ENCODE results near the gene MRPL52. TPM values are rescaled to one million over a fixed set of nuclear protein-coding genes. Genes with fewer than 3 reads are reported as not detected.

MRPL52 gene
- total RNA-seq, 1 donor from 2014 or later, result 67.9 TPM

DNA sequence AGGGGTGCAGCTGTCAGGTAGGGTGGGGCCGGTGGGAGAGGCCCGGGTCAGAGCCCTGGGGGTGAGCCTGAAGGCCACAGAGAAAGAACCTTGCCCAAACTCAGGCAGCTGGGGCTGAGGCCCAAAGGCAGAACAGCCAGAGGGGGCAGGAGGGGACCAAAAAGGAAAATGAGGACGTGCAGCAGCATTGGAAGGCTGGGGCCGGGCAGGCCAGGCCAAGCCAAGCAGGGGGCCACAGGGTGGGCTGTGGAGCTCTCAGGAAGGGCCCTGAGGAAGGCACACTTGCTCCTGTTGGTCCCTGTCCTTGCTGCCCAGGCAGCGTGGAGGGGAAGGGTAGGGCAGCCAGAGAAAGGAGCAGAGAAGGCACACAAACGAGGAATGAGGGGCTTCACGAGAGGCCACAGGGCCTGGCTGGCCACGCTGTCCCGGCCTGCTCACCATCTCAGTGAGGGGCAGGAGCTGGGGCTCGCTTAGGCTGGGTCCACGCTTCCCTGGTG, 17.2 kb downstream of the MRPL52 start:
- no peak overlapping the region for H3K4me3 Mint-ChIP-seq (ENCODE audit: unreplicated experiment)
- no peak for DNase-seq
- no peak overlapping the region for H3K27ac Mint-ChIP-seq (ENCODE audit: unreplicated experiment)
- H3K9me3 Mint-ChIP-seq (ENCODE audit: unreplicated experiment), result peaks cover 2% of the 10 kb centered on the region
- H3K4me1 Mint-ChIP-seq (ENCODE audit: low read depth, unreplicated experiment), result peaks cover 3% of the 10 kb centered on the region
- H3K36me3 Mint-ChIP-seq (ENCODE audit: unreplicated experiment), result no peaks in the 10 kb centered on the region
- TF ChIP-seq, protein P1, sequence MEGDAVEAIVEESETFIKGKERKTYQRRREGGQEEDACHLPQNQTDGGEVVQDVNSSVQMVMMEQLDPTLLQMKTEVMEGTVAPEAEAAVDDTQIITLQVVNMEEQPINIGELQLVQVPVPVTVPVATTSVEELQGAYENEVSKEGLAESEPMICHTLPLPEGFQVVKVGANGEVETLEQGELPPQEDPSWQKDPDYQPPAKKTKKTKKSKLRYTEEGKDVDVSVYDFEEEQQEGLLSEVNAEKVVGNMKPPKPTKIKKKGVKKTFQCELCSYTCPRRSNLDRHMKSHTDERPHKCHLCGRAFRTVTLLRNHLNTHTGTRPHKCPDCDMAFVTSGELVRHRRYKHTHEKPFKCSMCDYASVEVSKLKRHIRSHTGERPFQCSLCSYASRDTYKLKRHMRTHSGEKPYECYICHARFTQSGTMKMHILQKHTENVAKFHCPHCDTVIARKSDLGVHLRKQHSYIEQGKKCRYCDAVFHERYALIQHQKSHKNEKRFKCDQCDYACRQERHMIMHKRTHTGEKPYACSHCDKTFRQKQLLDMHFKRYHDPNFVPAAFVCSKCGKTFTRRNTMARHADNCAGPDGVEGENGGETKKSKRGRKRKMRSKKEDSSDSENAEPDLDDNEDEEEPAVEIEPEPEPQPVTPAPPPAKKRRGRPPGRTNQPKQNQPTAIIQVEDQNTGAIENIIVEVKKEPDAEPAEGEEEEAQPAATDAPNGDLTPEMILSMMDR (IDR thresholded peaks at IDR 0.05; ENCODE audit: partially characterized antibody, unreplicated experiment), result no peak
- peaks cover 5% of the 10 kb centered on the region for H3K27me3 Mint-ChIP-seq (ENCODE audit: unreplicated experiment)

DNA sequence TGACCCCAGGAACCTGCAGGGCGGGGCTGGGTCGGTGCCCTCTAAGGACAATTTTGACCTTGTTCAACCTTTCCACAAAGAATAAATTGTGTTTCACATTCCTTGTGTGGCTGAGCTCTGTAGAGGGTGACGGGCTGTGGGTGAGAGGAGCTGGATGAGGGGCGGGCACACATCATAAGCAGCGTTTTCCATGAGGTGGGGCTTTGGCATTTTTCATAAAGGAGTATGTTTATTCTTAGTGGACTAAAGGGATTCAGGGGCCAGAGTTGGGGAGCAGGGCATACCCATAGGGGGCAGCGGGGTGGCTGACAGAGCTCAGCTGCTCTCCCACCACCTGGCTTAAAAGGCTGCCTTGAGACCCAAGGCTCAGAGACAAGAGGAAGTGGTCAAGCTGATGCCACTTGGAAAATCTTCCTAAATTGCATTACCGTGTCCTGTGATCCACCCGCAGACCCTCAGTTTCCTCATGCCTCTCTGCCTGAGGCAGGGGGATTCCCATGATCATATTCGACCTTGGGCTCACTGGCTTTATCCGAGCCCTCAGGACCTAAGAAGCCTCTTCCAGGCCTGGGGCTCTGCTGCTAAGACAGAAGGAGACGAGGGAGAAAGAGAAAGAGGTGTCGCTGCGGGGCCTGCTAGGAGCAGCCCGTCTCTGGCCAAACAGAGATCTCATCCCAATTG, 18.1 kb downstream of the MRPL52 start:
- no peak for DNase-seq
- peaks cover 3% of the 10 kb centered on the region for H3K4me1 Mint-ChIP-seq (ENCODE audit: low read depth, unreplicated experiment)
- peaks cover 2% of the 10 kb centered on the region for H3K9me3 Mint-ChIP-seq (ENCODE audit: unreplicated experiment)
- no peak overlapping the region for H3K4me3 Mint-ChIP-seq (ENCODE audit: unreplicated experiment)
- H3K27me3 Mint-ChIP-seq (ENCODE audit: unreplicated experiment), result peaks cover 5% of the 10 kb centered on the region
- H3K36me3 Mint-ChIP-seq (ENCODE audit: unreplicated experiment), result no peaks in the 10 kb centered on the region
- TF ChIP-seq, protein P1 (IDR thresholded peaks at IDR 0.05; ENCODE audit: partially characterized antibody, unreplicated experiment), result no peak
- H3K27ac Mint-ChIP-seq (ENCODE audit: unreplicated experiment), result peak overlapping the region; percentile 28

DNA sequence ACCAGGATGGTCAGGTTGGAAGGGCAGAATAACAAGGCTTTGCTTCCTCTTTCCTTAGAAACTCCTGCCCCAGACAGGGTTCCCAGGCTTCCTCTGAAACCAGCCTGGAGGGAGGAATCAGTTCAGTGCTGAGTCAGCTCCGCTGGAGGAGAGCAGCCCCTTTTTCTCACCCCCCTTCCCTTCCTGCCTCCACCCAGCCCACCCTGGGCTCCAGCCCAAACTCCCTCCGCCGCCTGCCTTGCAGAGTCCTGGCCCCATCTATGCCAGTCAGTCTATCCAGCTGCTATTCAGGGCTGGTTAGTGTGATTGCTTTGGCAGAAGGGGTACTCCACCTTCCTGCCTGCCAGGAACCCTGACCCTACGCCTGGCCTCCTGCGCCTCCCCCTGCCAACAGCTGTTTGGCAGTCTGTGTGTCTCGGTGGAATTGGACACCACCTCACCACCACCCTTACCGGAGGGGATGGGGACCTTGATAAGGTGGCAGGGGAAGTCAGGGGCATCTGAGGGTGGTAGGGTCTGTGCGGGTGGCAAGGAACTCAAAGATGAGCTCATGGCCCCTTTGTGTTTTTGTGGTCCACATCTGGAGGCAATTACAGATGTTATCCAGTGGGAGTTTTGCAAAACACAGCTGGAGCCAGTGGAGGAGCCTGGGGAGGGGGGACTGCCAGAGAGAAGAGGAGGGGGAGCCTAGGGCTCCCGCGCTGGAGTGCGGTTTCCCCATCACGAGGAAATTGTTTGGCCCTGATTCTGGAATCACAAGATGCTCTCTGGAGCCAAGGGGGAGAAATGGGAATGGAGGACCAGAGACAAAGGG, 18.9 kb downstream of the MRPL52 start:
- no peak for DNase-seq
- H3K4me3 Mint-ChIP-seq (ENCODE audit: unreplicated experiment), result no peak overlapping the region

DNA sequence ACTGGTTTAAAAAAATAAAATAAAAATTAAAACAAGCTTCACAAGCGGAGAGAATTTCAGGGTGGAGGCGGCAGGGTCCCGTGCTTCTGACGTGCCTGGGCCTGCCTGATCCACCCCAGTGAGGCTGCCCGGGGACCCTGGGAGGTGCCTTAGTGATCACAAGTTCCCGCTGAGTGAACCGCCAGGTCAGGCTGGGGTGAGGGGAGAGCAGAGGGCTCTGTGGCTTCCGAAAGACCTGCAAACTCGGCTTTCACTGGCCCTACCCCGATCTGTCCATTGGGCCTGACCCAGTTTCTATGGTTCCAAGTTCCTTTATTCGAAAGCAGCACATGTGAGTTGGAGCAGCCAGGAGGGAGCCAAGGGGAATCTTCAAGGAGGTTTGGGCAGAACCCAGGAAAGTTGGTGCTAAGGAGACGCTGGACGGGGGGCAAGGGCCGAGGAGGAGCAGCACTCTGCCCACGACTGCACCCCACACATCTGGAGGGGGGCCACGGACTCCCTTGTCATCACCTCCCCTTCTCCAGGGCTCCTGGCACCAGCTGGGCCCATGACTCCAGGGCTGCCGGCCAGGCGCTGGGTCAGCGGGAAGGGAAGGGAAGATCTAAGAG, 19.6 kb downstream of the MRPL52 start:
- TF ChIP-seq, protein P1 (IDR thresholded peaks at IDR 0.05; ENCODE audit: partially characterized antibody, unreplicated experiment), result no peak
- DNase-seq, result no peak
- Mint-ChIP-seq H3K4me1 (ENCODE audit: low read depth, unreplicated experiment) (peaks cover 3% of the 10 kb centered on the region), H3K27ac (ENCODE audit: unreplicated experiment) (no peak overlapping the region), H3K9me3 (ENCODE audit: unreplicated experiment) (peaks cover 2% of the 10 kb centered on the region), H3K27me3 (ENCODE audit: unreplicated experiment) (peaks cover 5% of the 10 kb centered on the region), H3K36me3 (ENCODE audit: unreplicated experiment) (no peaks in the 10 kb centered on the region), H3K4me3 (ENCODE audit: unreplicated experiment) (no peak overlapping the region)

More for the DNA sequence above, 18.9 kb downstream of the MRPL52 start:
- Mint-ChIP-seq H3K27me3 (ENCODE audit: unreplicated experiment) (peaks cover 5% of the 10 kb centered on the region), H3K27ac (ENCODE audit: unreplicated experiment) (peak overlapping the region; percentile 28), H3K9me3 (ENCODE audit: unreplicated experiment) (peaks cover 2% of the 10 kb centered on the region), H3K4me1 (ENCODE audit: low read depth, unreplicated experiment) (peaks cover 3% of the 10 kb centered on the region), H3K36me3 (ENCODE audit: unreplicated experiment) (no peaks in the 10 kb centered on the region)
- TF ChIP-seq, protein P1 (IDR thresholded peaks at IDR 0.05; ENCODE audit: partially characterized antibody, unreplicated experiment), result no peak

All from glutamatergic neuron (in vitro differentiated cells).